SK-N-MC (cell line): Measurements from ENCODE around the gene LARGE1.

Experiments
- EZH2 ChIP-seq: fragments of 200-600 bp; sonication (generic); IDR thresholded peaks from one replicate; pipeline ENCODE4 v1.6.1; 2017; ENCODE audit warnings: antibody characterized with exemption
- POLR2AphosphoS5 ChIP-seq: IDR thresholded peaks from 2 replicates; pipeline ENCODE4 v1.6.1; 2012; ENCODE audit warnings: mild to moderate bottlenecking, low read depth, low read length, borderline replicate concordance

- TF ChIP-seq EZH2 (no peak), POLR2AphosphoS5 (no peak)
These were observed 377.6 kb downstream of the LARGE1 start for GRCh38 chr22:33542722-33543121.
